HepG2 (cell line): ENCODE data around the gene FBXL7. TPM values are rescaled to one million over a fixed set of nuclear protein-coding genes. Genes with fewer than 3 reads are reported as not detected.

Experiments
- ATAC-seq: fragments of 200-7000 bp; cut with Tn5 transposase; 3 replicates; pipeline ENCODE4 v1.9.1; 2020; ENCODE audit warnings: mild to moderate bottlenecking, moderate library complexity
- BruUV-seq: library from RNA; stranded (reverse); fragments of 400-500 nt; replicated peaks from 2 replicates; lab custom pipeline; 2021; lab: Mats Ljungman, UMichigan
- CTCF ChIA-PET: fragments of 300-600 bp; formaldehyde crosslinking; extraction: SDS; loops from one replicate; lab custom pipeline; 2021; ENCODE audit warnings: low total read pairs, inconsistent platforms, low intra/inter-chr PET ratio; lab: Yijun Ruan, JAX
- POLR2A ChIA-PET: fragments of 350-600 bp; sonication (Branson Sonifier 250); formaldehyde crosslinking; loops from one replicate; lab custom pipeline; 2020; ENCODE audit warnings: antibody characterized with exemption, inconsistent platforms; lab: Yijun Ruan, JAX
- DNase-seq: peaks from one replicate; pipeline ENCODE4 v3.0.0-alpha.2; 2015; ENCODE audit warnings: low spot score
- FAIRE-seq: peaks from 3 replicates; lab custom pipeline; 2011; peaks lifted over from hg19 to GRCh38; lab: Jason Lieb, UNC
- H2AFZ ChIP-seq: one replicate; pipeline ENCODE4 v1.6.1; 2011; ENCODE audit warnings: low read length, inconsistent platforms
- H3K27ac ChIP-seq: fragments of 300-600 bp; 3 replicates; pipeline ENCODE4 v1.8.0; 2011; ENCODE audit warnings: mixed run types, mild to moderate bottlenecking, mixed read lengths, low read length, inconsistent platforms; ENCODE audit not compliant: insufficient read depth; ENCODE audit errors: extremely low read length
- H3K27me3 ChIP-seq, 2 experiments: fragments of 200-600 bp in 1 of 2; 2 replicates in 1 of 2; 3 replicates in 1 of 2; pipeline versions ENCODE4 v1.6.0 to v1.8.0; 2011; ENCODE audit warnings: low read length in 2 of 2, mild to moderate bottlenecking in 2 of 2, moderate library complexity in 2 of 2, inconsistent platforms in 1 of 2; ENCODE audit not compliant: insufficient read depth in 2 of 2, control insufficient read depth in 1 of 2
- H3K36me3 ChIP-seq, 2 experiments: fragments of 200-600 bp in 1 of 2; replicated peaks in 1 of 2; 2 replicates in 1 of 2; 3 replicates in 1 of 2; pipeline versions ENCODE4 v1.5.1 to v1.8.0; 2011; ENCODE audit warnings: low read length in 2 of 2, inconsistent platforms in 1 of 2; ENCODE audit not compliant: insufficient read depth in 2 of 2, control insufficient read depth in 1 of 2
- H3K4me1 ChIP-seq: 2 replicates; pipeline ENCODE4 v1.5.1; 2012; ENCODE audit warnings: low read length, inconsistent platforms; ENCODE audit not compliant: insufficient read depth
- H3K4me2 ChIP-seq: 2 replicates; pipeline ENCODE4 v1.6.0; 2011; ENCODE audit warnings: low read depth, low read length, inconsistent platforms
- H3K4me3 ChIP-seq, 3 experiments: fragments of 200-600 bp in 1 of 3; sonication (generic), shearing (Covaris generic) in 1 of 3; replicated peaks in 1 of 3; 2 replicates each; pipeline ENCODE4 v1.5.1; 2011 to 2016; ENCODE audit warnings: low read length in 3 of 3, inconsistent platforms in 2 of 3, low read depth in 2 of 3, mild to moderate bottlenecking in 2 of 3, control low read depth in 1 of 3, mixed read lengths in 1 of 3; ENCODE audit not compliant: insufficient read depth in 1 of 3
- H3K79me2 ChIP-seq: one replicate; pipeline ENCODE4 v1.6.1; 2011; ENCODE audit warnings: low read length, inconsistent platforms; ENCODE audit not compliant: insufficient read depth
- H3K9ac ChIP-seq: 2 replicates; pipeline ENCODE4 v1.6.0; 2011; ENCODE audit warnings: mild to moderate bottlenecking, low read depth, low read length, inconsistent platforms; ENCODE audit not compliant: insufficient read depth
- H3K9me3 ChIP-seq: 2 replicates; pipeline ENCODE4 v1.5.1; 2012; ENCODE audit warnings: mild to moderate bottlenecking, low read length
- H4K20me1 ChIP-seq: 2 replicates; pipeline ENCODE4 v1.6.0; 2011; ENCODE audit warnings: inconsistent platforms, mild to moderate bottlenecking, low read length, moderate library complexity; ENCODE audit not compliant: insufficient read depth
- ELF4 ChIP-seq: sonication (generic); formaldehyde crosslinking; IDR thresholded peaks from 2 replicates; pipeline ENCODE4 v1.5.0; 2020; ENCODE audit warnings: missing genetic modification reagents, mild to moderate bottlenecking, moderate library complexity, borderline replicate concordance
- REXO4 ChIP-seq: sonication (generic); formaldehyde crosslinking; IDR thresholded peaks from 2 replicates; pipeline ENCODE4 v1.8.0; 2022; ENCODE audit warnings: missing genetic modification reagents, mild to moderate bottlenecking, borderline replicate concordance
- RFX5 ChIP-seq: IDR thresholded peaks from 2 replicates; pipeline ENCODE4 v1.6.1; 2011; ENCODE audit warnings: low read depth, low read length, improper control_type of control experiment
- TGIF2 ChIP-seq: IDR thresholded peaks from 2 replicates; pipeline ENCODE4 v1.6.1; 2016; ENCODE audit warnings: control low read depth, missing compliant biosample characterization
- ZFP82 ChIP-seq: sonication (generic); formaldehyde crosslinking; IDR thresholded peaks from 2 replicates; pipeline ENCODE4 v1.5.1; 2020; ENCODE audit warnings: mild to moderate bottlenecking, missing genetic modification reagents, borderline replicate concordance
- ZNF431 ChIP-seq: sonication (generic); formaldehyde crosslinking; IDR thresholded peaks from 2 replicates; pipeline ENCODE4 v1.9.0; 2022; ENCODE audit warnings: missing genetic modification reagents, low read depth, mild to moderate bottlenecking, borderline replicate concordance
- ZNF564 ChIP-seq: sonication (generic); formaldehyde crosslinking; IDR thresholded peaks from 2 replicates; pipeline ENCODE4 v1.8.1; 2023; ENCODE audit warnings: mild to moderate bottlenecking, missing genetic modification reagents
- WGBS: methylation state at CpG from one replicate; pipeline ENCODE4 v1.1.6; 2017; ENCODE audit warnings: low lambda C conversion rate; 5-methylcytosine and 5-hydroxymethylcytosine counted together
- in situ Hi-C: cut with HindIII; loops from 2 replicates; pipeline ENCODE4 v1.10.0; 2017; ENCODE audit warnings: low pct_unique_long_range_greater_than_20kb; ENCODE audit not compliant: extremely low pct_ligation_motif_present
- intact Hi-C: fragments of 100-400 bp; cut with micrococcal nuclease; formaldehyde crosslinking; loops from one replicate; pipeline ENCODE4 v1.10.0; 2022; ENCODE audit not compliant: unreplicated experiment
- polyA plus RNA-seq, 8 experiments: library from polyadenylated mRNA; depleted of rRNA in 3 of 8; stranded (reverse) in 7 of 8; unstranded in 1 of 8; fragments of >200 nt; fragmentation: Illumina TruSeq in 4 of 8; extraction: Trizol in 4 of 8; gene quantifications; 2 replicates each; pipeline versions ENCODE4 v1.2.1 to v1.2.3, GENCODE V29; 2011 to 2016; ENCODE audit warnings: low read depth in 4 of 8, missing spikeins in 1 of 8, mixed read lengths in 1 of 8; ENCODE audit not compliant: insufficient read depth in 1 of 8
- total RNA-seq, 5 experiments: library from RNA; depleted of rRNA; stranded (reverse); fragments of >200 nt; fragmentation: Illumina TruSeq; extraction: Trizol; gene quantifications; 2 replicates each; pipeline ENCODE4 v1.2.3, GENCODE V29; 2016; ENCODE audit warnings: low read depth in 1 of 5
- TF ChIP-seq, protein P1 (sequence below): sonication (generic); formaldehyde crosslinking; IDR thresholded peaks from 2 replicates; pipeline ENCODE4 v1.5.1; 2020; ENCODE audit warnings: mild to moderate bottlenecking, missing genetic modification reagents, borderline replicate concordance
- TF ChIP-seq, protein P2 (sequence below): IDR thresholded peaks from 2 replicates; pipeline ENCODE4 v1.6.1; 2016; ENCODE audit warnings: mild to moderate bottlenecking
- TF ChIP-seq, protein P3 (sequence below): IDR thresholded peaks from 2 replicates; pipeline ENCODE4 v1.6.1; 2016; ENCODE audit warnings: mild to moderate bottlenecking, missing biosample characterization, missing genetic modification reagents

The FBXL7 gene
- total and polyA plus RNA-seq, 2 of the 13 experiments (the other 11 are each of a cell fraction or from before 2014, with no cell fraction given): 0.07 TPM; not detected in 1

DNA sequence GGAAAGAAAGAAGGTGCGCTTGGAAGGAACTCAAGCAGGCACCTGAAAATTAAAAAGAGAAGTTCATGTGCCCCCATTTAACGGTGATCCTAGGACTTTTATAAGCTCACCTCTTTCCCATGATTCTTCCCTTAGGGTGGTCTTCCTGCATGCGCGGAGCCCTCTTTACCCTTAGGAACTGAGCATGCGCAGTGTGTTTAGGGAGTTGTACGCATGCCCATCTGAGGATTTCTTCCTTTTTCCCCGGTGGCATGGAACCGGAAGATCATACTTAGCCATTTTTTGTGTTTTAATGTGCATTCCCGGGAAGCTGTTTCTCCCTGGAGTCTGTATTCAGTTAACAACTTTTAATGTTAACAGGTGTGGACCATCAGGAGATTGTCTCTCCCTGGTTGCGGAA is 119.0 kb downstream of the FBXL7 start (continued):
- TF ChIP-seq, protein P1, sequence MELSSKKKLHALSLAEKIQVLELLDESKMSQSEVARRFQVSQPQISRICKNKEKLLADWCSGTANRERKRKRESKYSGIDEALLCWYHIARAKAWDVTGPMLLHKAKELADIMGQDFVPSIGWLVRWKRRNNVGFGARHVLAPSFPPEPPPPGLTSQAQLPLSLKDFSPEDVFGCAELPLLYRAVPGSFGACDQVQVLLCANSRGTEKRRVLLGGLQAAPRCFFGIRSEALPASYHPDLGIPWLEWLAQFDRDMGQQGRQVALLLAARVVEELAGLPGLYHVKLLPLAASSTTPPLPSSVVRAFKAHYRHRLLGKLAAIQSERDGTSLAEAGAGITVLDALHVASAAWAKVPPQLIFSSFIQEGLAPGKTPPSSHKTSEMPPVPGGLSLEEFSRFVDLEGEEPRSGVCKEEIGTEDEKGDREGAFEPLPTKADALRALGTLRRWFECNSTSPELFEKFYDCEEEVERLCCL (CRISPR knock-in tag): no peak
- TF ChIP-seq REXO4 (CRISPR knock-in tag) (no peak), ZFP82 (CRISPR knock-in tag) (no peak), ELF4 (no peak)
- TF ChIP-seq, protein P2, sequence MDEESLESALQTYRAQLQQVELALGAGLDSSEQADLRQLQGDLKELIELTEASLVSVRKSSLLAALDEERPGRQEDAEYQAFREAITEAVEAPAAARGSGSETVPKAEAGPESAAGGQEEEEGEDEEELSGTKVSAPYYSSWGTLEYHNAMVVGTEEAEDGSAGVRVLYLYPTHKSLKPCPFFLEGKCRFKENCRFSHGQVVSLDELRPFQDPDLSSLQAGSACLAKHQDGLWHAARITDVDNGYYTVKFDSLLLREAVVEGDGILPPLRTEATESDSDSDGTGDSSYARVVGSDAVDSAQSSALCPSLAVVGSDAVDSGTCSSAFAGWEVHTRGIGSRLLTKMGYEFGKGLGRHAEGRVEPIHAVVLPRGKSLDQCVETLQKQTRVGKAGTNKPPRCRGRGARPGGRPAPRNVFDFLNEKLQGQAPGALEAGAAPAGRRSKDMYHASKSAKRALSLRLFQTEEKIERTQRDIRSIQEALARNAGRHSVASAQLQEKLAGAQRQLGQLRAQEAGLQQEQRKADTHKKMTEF (CRISPR knock-in tag): no peak

DNA sequence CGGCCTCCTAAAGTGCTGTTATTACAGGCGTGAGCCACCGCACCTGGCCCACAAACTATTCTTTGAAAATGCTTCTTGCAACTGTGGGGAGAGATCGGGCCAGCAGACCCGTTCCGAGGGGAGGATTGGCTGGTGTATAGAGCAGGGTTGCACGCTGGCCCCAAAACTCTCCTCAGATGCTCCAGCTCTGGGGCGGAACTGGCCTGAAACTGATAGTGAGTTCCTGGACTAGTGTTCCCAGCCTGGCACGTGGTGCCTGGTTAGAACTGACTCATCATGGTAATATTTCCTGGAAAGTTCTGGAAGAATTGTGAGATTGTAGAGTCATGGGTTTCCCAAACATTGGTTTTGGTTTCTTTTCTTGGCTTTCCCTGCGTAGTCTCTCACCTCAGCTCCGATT is 120.5 kb downstream of the FBXL7 start:
- ATAC-seq (no peak), DNase-seq (no peak), FAIRE-seq (no peak)
- intact Hi-C loops (no loop called here), in situ Hi-C loops (no loop called here)
- no peak overlapping the region for H2AFZ ChIP-seq
- no peaks in the 10 kb centered on the region for H3K4me1 ChIP-seq
- WGBS: 18% methylated on average over 9 of the region's 11 CpGs
- no peaks in the 10 kb centered on the region for H4K20me1 ChIP-seq
- H3K9me3 ChIP-seq: no peaks in the 10 kb centered on the region
- no TSS peak for BruUV-seq
- H3K27me3 ChIP-seq: no peaks in the 10 kb centered on the region
- no peaks in the 10 kb centered on the region for H3K79me2 ChIP-seq
- H3K4me3 ChIP-seq: no peak overlapping the region
- no peak overlapping the region for H3K9ac ChIP-seq
- ChIA-PET POLR2A (no interaction called here), CTCF (no interaction called here)
- H3K4me2 ChIP-seq: no peak overlapping the region
- H3K27ac ChIP-seq: no peak overlapping the region
- no peaks in the 10 kb centered on the region for H3K36me3 ChIP-seq
- TF ChIP-seq RFX5: no peak
- TF ChIP-seq ZNF564 (CRISPR knock-in tag): no peak
- TF ChIP-seq, protein P3, sequence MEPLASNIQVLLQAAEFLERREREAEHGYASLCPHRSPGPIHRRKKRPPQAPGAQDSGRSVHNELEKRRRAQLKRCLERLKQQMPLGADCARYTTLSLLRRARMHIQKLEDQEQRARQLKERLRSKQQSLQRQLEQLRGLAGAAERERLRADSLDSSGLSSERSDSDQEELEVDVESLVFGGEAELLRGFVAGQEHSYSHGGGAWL (CRISPR knock-in tag): no peak
- no peak for TF ChIP-seq TGIF2 (CRISPR knock-in tag)
- TF ChIP-seq ZNF431 (CRISPR knock-in tag): no peak
